Fibroblast of skin of abdomen (primary cell): ENCODE results near the gene HYAL2.
A peak's percentile ranks its signal among the peaks of the same experiment; 100 is the strongest.

Experiments
- DNase-seq: peaks from one replicate; pipeline ENCODE4 v3.0.0-alpha.2; 2013

The HYAL2 gene

DNA sequence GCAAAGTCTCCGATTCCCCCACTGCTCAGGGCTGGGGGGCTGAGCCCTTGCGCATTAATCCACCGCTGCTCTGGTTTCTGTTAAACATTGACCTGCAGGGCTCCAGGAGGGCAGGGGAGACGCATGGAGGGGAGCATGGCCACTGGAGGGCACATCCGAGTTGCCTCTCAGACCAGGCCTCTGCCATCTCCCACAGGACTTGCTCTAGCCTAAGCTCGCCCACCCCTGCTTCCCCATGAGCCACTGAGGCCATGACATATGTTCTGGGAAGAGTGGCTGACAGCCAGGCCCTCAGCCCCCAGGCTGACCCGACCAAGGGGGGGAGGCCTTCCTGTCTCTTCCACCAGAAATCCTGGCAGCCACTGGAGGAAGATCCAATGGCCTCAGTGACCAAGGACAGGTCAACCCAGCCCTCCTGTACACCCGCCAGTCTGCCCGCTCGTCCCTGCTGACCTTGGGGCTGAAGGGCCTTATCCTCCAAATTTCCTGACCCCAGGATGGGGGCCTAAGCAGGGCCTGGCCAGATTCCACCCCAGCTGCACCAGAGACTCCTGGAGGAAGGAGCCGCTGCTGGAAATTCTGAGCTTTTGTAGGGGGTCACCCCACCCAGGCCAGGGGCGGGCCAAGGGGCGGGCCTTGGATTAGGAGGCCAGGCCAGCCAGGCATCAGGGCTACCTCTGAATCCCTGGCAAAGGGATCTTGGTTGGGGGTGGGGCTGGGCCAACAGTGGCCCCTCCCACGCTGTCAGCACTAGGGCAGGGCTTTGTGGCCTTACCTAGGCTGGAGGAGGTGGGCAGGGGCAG, 19.3 kb downstream of the HYAL2 start, which contains the start of gene HYAL1:
HYAL1 (minus strand) TSS at position 562 of the 803 bp plus-strand sequence. CDS start 618 bp downstream, outside the sequence.
- DNase-seq, result no peak

DNA sequence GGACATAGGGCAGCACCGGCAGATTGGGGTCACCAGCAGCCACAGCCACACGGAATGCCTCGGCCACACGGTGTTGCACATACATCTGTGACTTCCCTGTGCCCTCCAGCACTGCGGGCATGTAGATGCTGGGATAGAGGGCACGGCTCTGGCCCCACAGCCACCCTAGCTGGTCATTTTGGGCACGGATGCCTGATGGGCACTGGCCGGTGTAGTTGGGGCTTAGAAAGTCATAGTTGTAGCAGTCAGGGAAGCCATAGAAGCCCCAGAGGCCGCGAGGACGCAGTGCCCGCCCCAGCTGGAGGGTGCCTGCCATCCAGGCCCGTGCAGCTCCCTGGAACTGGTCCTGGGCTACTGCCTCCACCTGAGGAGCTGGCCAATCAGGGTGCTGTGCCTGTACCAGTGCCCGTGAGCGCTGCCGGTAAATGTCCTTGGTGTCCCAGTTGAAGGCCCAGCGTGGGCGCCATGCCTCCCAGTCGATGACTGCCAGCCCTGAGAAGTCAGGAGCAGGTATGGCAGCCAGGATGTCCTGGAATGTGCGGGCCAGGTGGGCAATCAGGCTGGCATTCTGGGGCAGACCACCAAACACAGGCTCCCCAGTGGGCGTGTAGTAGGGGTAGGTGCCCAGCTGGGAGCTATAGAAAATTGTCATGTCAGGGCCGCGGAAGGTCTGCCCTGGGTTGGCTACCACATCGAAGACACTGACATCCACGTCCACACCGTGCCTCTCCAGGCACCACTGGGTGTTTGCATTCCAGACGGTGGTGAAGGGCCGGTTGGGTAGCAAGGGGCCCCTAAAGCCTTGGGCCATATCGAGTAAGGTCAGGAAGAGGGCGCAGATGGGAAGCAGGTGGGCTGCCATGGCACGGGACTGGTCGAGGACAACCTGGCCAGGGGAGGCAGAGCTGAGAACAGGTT, 20.2 kb downstream of the HYAL2 start:
- DNase-seq, result no peak

DNA sequence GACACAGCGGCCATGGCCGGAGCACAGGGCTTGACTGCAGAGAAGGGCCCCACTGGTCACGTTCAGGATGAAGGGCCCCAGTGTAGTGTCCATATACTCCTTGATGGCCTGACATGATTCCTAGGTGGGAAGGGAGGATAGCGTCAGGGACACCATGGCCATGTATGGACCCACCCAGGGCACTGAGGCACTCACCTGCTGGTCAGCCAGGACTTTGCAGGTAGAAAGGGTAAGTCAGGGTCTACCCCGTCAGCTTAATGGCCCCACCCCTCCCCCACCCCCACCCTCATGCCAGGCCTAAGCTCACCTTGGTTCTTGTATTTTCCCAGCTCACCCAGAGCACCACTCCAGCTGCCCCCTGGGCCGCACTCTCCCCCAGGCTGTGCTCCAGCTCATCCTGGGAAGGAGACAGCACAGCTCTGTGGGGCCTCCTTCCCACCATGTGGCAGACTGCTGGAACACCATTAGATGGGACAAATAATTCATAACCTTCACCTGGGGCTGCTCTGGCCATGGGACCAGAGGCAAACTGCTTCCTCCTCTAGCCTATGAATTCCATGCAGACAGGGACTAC, 21.8 kb downstream of the HYAL2 start:
- DNase-seq, result no peak

DNA sequence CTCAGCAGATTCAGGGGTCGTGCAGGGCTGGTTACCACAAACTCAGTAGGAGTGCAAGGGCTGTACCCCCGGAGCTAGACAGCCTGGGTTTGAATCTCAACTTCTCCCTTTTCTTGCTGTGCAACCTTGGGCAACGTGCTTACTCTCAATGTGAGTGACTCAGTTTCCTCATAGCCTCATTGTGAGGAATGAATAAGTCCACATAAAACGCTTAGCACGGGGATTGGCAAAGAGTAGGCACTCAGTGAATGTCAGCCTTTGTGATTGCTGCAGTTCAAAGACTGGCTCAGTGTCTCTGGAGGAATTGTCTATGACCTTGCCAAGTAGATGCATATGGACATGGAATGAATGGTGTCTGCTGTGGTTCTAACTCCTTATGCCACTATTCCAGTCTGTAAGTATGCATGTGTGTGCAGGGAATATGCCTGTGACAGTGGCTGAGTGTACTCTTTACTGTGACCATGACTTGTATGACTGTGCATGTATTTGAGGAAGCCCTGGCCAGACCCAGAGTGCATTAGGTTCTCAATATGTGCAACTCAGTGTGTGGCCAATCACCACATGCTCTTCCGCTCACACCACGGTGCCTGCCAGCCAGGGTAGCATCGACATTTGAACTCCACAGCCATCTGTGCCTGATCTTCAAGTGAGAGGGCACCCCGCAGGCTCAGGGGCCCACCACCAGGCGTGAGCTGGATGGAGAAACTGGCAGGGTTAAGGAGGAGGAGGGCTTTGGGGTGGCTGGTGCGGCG, 22.4 kb downstream of the HYAL2 start:
- peak; percentile 24 for DNase-seq

DNA sequence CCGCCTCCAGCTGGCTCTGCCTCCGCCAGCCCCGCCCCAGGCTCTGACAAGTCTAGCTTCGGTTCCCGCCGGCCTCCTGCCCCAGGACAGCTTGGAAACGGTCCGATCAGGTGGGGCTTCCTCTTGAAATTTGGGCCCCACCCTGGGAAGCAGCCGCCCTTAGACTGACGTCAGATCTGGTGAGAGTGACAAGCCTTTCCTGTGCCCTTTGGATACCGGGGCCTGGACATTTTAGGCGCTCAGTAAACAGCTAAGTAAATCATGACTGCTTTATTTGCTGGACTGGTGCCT, 23.0 kb downstream of the HYAL2 start:
- no peak for DNase-seq

DNA sequence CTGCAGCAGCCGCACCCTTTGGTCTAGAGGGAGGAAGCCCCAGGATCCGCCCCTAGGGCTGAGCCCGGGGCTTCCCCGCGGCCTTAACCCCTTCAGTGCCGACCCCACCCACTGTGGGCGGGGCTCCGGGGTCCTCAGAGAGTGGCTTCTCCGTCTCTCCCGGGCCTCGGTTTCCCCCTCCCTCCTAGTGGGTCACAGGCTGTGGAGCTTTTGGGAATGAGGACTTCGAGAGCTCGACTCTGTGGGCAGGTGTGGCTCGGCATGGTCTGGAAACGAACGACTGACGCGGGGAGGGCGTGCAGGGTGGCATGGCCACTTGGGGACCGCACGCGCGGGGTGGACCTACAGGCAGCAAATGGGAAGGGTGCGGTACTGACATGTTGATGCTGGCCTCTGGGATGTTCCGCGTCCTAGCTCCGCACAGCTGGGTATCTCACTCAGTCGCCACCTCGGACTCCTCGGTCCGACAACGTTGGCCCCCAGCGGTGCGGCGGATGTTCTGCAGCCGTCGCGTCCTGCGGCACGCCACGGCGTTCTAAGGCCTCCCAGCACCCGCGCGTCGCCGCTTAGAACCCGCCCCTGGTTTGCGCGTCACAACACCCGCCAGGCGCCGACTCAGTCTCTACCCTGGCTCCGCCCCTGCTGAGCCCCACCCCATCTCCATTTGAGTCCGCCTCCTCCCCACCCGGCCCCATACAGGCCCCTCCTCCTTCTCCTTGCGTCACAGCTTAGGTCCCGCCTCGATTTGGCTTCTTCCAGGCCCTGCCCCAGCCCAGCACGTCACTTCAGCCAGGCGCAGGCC, 23.5 kb downstream of the HYAL2 start, which contains the start of the genes HYAL3 and NAA80:
HYAL3 (minus strand) TSS at position 570 of the 802 bp plus-strand sequence. CDS start 3,803 bp downstream, outside the sequence.
NAA80 (minus strand) TSS at position 570 of the 802 bp plus-strand sequence. CDS start 1,942 bp downstream, outside the sequence.
- peak; percentile 99 for DNase-seq

DNA sequence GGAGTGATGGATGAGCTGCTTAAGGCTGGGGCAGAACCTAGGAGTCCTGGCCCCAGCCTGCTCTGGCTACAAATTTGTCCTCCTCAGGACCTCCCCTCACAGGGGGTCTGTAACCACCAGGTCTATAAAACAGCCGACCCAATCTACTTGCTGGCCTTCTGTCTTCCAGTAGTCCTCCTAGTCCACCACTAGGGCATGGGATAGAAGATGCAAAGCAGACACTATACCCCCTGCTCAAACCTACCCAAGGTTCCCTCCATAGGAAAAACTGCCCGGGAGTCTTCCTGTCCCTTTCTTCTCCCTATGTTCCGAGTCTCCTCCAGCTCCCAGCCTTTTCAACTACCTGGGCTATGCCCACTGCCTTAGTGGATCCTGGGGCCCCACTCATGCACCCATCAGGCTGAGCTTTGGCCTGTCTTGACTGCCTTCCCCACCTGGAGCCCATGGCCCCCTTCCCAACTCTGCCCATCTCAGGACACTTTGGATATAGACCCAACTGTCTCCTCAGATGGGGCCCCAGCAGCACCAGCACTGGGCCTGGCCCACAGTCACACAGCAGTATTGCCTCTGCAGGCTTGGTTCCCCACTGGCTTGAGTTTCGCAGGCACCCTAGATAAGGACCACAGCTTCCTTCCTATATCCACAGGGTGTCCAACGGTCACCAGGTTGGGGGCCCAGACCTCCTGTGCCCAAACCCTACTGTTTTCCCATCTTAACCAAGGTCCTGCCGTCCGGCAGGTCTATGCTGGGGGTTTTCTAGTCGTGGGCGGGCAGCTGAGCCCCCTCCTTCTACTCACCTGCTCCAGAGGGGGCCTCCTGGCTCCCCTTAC, 24.4 kb downstream of the HYAL2 start:
- DNase-seq, result no peak

DNA sequence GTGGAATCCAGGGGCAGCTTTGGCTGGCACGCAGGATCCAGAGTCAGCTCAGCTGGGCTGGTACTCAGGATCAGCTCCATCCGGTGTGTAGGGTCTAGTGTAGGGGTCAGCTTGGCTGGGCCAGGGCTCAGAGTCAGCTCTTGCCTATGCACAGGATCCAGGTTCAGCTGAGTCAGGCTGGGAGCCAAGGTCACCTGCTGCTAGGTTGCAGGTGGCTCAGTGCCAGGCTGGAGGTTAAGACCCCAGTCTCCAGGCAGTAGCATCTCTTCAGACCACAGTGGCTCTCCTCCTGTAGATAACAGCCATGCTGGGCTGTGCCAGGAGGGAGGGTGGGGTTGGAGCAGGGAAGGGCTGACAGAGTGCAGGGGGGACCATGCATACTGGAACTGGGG, 25.2 kb downstream of the HYAL2 start:
- no peak for DNase-seq

DNA sequence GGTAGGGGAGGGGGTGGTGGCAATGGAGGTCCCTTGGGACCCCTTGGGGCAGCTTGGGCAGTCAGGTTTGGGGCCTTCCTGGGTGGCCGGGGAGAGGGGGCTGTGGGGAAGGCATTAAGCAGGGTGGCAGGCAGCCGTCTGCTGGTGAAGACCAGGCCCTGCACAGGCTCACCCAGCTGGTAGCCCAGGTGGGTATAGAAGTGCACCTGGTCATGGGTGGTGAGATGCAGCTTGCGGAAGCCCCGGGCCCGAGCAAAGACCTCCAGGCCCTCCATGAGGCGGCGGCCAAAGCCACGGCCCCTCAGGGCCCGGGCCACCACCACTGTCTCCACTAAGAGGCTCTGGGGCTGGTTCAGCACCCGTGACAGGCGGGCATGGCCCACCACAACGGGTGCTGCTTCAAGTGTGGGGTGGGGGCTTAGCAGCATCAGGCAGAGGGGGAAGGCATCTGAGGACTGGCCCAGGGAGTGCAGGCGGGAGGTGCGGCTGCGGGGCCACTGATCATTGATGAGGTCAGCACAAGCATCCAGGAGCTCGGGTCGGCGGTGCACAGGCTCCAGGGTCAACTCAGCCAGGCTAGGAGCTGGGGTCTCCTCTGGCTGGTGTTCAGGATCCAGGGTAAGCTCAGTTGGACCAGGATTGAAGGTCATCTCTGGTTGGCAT, 25.7 kb downstream of the HYAL2 start:
- no peak for DNase-seq

DNA sequence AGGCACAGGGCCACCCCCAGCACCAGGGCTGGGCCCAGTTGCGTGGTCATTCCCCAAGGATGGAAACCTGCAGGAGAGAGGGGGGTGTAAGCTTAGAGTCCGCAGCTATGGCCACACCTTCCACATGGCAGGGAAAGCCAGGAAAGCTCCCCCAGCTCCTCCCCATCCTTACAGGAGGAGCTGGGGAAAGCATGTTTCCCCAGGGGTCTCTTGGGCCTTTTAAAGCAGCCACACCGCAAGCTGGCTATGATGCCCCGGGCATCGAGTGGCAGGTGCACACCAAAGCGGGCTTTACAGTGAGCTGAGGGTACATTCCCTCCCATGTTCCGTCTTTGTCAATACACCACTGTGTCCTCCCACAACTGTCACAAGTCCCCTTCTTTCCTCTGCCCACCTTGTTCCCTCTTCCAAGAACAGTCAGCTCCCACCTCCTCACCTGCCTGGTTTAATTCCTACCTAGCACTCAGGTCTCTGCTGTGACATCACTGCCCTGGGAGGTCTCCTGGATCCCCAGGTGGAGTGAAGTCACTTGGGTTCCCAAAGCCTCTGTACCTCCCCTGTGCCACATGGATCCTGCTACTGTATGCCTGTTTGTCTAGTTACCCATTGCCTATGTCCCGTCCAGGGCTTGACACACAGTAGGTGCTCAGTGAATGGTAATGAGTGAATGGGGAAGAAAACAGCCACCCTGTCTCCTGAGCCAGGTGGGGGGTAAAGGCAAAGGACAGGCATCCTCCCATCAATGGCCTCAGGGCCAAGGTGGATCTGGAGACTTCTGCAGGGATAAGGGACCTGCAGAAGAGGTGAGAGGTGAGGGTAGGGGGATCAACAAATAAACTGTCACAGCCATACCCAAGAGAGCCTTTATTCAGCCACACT, 26.8 kb downstream of the HYAL2 start:
- no peak for DNase-seq

DNA sequence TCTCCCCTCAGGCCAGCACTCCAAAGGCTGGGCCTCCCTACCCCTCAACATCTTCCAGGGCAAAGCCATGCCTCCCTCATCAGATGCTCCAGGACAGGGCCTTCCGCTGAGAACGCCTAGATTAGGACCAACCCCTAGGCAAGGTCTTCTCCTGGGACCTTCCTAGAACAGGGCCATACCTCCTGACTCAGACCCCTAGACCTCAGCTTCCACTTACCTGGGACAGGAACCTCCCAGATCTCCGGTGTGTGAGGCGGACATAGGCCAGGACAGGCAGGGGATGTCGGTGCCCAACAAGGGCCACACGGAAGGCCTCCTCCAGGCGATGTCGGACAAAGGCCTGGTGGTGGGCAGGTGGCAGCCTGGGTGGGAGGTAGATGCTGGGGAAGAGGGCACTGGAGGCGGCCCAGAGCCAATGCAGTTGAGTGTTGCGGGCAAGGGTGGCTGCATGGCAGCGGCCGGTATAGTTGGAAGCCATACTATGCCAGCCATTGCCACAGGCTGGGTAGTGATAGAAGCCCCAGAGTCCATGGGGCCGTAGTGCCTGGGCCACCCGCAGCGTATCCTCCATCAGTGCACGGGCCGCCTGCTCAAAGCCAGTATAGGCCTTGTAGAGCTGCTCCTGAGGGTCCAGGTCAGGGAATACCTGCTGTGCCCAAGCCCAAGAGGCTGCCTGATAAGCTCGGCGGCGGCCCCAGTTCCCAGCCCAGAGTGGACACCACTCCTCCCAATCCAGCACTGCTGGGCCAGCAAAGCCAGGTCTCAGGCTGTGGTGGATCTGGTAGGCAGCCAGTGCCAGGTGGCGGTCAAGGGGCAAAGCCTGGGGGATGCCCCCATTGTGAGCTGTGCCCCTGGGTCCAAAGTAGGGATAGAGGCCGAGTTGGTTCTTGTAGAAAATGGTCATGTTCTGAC, 27.8 kb downstream of the HYAL2 start:
- DNase-seq, result no peak

DNA sequence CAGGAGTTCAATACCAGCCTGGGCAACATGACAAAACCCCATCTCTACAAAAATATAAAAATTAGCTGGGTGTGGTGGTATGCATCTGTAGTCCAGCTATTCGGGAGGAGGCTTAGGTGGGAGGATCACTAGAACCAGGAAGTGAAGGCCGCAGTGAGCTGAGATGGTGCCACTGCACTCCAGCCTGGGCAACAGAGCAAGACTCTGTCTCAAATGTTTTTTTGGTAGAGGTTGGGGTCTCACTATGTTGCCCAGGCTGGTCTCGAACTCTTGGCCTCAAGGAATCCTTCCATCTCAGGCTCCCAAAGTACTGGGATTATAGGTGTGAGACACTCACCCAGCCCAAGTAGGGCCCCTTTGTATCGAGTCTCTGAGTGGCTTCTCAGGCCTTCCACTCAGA, 28.5 kb downstream of the HYAL2 start:
- DNase-seq, result no peak

DNA sequence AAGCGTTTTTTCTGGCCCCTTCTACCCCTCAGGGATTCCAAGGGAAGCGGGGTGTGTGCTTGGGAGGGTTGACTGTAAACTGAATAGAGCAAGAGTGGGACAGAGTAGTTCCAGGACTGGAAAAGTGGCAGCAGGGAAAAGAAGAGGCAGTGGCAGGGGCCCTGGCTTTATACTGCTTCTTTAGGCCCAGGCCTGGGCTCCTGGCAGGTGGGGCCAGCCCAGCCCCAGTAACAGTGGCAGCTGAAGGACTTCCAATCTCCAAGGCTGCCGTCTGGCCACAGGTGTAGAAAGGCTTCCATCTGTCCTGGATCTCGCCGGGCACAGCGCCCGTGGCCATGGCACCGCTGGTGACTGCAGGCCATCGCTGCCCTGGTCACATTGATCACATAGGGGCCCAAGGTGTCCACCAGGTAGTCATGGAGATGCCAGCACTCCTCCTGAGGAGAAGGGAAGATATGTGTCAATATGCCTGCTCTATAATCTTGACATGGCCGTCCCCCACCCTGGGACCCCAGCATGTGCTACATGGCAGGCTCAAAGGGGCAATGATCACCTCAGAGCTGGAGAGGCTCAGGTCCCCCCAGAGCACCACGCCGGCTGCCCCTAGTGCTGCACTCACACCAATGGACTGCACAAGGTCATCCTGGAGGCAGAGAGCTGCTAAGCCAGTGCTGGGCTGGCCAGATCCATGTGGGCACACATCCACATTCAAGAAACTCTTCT, 29.3 kb downstream of the HYAL2 start:
- DNase-seq, result no peak

DNA sequence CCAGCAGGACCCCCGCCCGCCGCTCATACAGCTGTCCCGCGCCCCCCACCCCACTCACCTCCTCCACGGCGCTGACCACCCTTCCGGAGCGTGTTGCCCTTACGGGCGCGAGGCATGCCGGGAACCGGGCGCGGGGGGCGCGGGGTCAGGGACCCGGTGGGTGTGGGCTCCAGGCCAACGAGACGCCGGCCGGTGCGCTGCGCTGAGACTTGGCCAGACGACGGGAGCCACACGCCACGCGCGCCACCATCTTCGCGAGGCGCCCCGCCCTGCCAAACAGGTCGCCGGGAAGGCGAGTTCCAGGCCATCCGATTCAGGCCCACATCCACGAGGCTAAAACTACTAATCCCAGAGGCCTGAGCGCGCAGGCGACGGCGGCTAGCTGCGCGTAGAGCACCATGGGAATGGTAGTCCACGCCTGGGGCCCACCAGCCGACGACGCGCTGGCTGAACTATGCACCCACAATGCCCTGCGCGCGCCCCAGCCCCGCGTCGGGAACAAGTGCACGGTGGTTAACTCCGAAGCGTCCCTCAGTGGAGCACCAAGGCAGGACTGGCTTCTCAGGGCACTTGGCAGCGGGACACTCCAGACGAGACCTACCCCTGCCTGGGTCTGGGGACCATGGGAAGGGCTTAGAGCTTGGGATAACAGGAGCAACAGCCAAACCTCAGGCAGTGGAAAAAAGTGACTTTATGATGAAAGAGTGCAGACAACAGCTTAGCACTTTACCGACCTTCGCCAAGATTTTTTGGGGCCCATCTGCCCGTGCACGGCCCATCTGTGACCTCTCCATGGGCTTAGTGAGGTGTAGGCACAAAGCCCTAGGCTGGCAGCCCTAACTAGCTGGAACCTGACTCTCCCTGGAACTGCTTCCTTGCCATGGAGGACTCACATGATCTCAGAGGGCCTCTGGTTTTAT, 30.1 kb downstream of the HYAL2 start, which contains the start of gene IFRD2:
IFRD2 (minus strand) TSS at position 271 of the 920 bp plus-strand sequence; CDS start at position 116, 155 bp downstream.
- DNase-seq, result peak; percentile 97

DNA sequence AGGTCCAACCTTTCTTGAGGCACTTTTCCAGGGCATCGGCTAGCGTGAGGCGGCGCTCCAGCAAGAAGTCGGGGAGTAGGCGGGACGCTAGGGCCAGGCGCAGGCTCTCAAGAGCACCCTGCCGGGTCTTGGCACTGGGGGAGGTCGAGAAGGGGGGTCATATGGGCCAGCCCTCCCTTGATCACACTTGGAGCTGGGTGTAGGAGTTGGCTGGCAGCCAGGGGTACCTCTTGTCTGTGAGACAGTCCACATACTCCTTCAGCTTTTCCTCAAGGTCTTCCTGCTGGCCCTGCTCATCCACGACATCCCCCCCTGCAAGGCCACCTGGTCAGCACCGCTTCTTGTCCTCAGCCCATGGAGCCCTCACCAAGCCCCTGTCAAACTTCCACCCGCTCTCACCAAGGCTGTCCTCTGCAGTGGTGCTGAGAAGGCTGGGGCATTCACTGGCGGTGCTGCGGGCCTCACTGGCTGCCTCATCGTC, 32.3 kb downstream of the HYAL2 start:
- DNase-seq, result no peak

DNA sequence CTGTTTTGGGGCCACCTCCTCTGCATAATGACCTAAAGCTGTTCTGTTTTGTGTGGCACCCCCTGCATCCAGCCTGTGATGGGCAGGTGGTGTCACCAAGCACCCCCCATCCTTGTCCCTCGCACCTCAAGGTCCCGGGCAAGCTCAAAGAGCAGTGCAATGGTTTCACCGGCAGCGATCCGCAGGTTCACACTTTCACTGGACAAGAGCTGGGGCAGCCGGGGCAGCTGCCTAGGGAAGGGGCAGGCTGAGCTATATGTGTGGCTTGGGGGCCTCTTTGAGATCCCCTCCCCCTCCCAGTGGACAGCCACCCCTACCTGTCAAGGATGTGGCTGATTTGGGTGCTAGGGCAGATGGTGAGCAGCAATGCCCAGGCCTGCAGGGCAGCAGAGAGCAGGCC, 33.4 kb downstream of the HYAL2 start:
- DNase-seq, result no peak
